IPS DF 4.7 (cell line): ENCODE measurements around the gene CEBPA.

Experiments
- DNase-seq: peaks from one replicate; pipeline ENCODE4 v3.0.0-alpha.2; 2013; ENCODE audit warnings: low spot score; ENCODE audit errors: extremely low read depth

The CEBPA gene

GRCh38 chr19:33302175-33302973 is at the start of gene CEBPA:
TSS of gene CEBPA (minus strand) at chr19:33302534. CDS start at chr19:33302414, 120 bp downstream.
- peak; percentile 51 for DNase-seq

- no peak for DNase-seq
Observed at GRCh38 chr19:33350538-33351309, 48.4 kb upstream of the CEBPA start.

GRCh38 chr19:33349319-33350289 is 47.3 kb upstream of the CEBPA start:
- DNase-seq: no peak

- no peak for DNase-seq
Observed at GRCh38 chr19:33348301-33349010, 46.1 kb upstream of the CEBPA start.

- DNase-seq: no peak
Observed at GRCh38 chr19:33347300-33347699, 45.0 kb upstream of the CEBPA start.

- DNase-seq: no peak
Observed at GRCh38 chr19:33346665-33347064, 44.3 kb upstream of the CEBPA start.

- DNase-seq: no peak
Observed at GRCh38 chr19:33345163-33345562, 42.8 kb upstream of the CEBPA start.

- DNase-seq: no peak
Observed at GRCh38 chr19:33344573-33344925, 42.2 kb upstream of the CEBPA start.

GRCh38 chr19:33343859-33344572 is 41.7 kb upstream of the CEBPA start:
- no peak for DNase-seq

- DNase-seq: no peak
Observed at GRCh38 chr19:33343301-33343700, 41.0 kb upstream of the CEBPA start.

GRCh38 chr19:33340991-33341390 is 38.7 kb upstream of the CEBPA start:
- no peak for DNase-seq

- no peak for DNase-seq
Observed at GRCh38 chr19:33339016-33339984, 37.0 kb upstream of the CEBPA start.

GRCh38 chr19:33335446-33335845 is 33.1 kb upstream of the CEBPA start:
- DNase-seq: no peak

- DNase-seq: no peak
Observed at GRCh38 chr19:33334271-33334670, 31.9 kb upstream of the CEBPA start.

GRCh38 chr19:33333642-33334041 is 31.3 kb upstream of the CEBPA start:
- no peak for DNase-seq

- no peak for DNase-seq
Observed at GRCh38 chr19:33333151-33333550, 30.8 kb upstream of the CEBPA start.

- DNase-seq: no peak
Observed at GRCh38 chr19:33332248-33332647, 29.9 kb upstream of the CEBPA start.

GRCh38 chr19:33329736-33330135 is 27.4 kb upstream of the CEBPA start:
- no peak for DNase-seq

- no peak for DNase-seq
Observed at GRCh38 chr19:33329060-33329459, 26.7 kb upstream of the CEBPA start.
